H7 (cell line): ENCODE data around the gene VPS9D1. TPM values are rescaled to one million over a fixed set of nuclear protein-coding genes. Genes with fewer than 3 reads are reported as not detected.
"Not testable (repeated sequence)": the region's sequence is repeated elsewhere in the genome, so short reads cannot be mapped to it uniquely, and the experiment has no call there.

ENCODE experiments used
- DNase-seq: peaks from one replicate; pipeline ENCODE4 v3.0.0; 2012
- H3K27me3 ChIP-seq: 2 replicates; pipeline ENCODE4 v1.6.0; 2011; ENCODE audit warnings: mild to moderate bottlenecking, low read length; ENCODE audit not compliant: control insufficient read depth, insufficient read depth
- H3K36me3 ChIP-seq: replicated peaks from 2 replicates; pipeline ENCODE4 v1.5.1; 2011; ENCODE audit warnings: low read length; ENCODE audit not compliant: control insufficient read depth, insufficient read depth
- H3K4me3 ChIP-seq: 2 replicates; pipeline ENCODE4 v1.5.1; 2011; ENCODE audit warnings: low read depth, mild to moderate bottlenecking, control low read depth, low read length, moderate library complexity; ENCODE audit not compliant: insufficient read depth
- total RNA-seq: library from RNA; depleted of rRNA; stranded (reverse); fragments of >200 nt; shearing (Covaris generic); gene quantifications from 2 replicates; pipeline ENCODE4 v1.2.3, GENCODE V29; 2014

VPS9D1 gene
- total RNA-seq, 1 experiment from 2014 or later: 1.9 TPM

DNA sequence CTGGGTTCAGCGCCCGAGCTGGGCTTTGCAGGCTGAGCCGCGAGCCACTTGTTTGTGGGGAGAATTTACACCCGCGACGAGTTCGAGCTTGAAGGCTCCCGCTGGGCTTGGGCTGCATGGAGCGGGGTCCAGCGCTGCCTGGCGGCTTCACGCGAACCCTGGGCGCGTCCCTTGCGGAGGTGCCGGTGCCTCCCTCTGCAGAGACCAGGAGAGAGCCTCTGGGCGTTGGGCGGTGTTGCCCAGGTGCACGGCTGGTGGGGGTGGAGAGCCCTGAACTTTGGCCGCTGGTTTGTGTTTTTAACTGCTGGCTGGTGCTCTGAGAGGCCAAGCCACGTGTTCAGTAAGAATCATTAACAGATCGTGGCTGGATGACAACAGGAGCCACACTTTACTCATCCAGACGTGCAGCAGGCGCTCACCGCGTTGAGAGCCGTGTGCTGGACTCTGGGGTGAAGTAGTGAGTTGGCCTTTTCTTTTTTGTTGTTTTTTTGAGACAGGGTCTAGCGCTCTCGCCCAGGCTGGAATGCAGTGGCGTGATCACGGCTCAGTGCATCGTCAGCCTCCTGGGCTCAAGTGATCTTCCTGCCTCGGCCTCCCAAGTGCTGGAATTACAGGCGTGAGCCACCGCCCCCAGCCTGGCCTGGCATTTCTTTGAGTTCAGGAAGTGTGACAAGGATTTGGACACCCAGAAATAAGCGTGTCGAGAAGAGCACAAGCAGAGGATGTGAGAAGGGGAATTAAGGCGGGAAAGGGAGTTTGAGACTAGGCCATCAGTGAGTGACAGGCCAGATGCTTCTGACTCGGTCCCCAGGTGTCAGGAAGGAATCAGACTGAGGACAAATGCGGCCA is 33.4 kb downstream of the VPS9D1 start:
- DNase-seq: peak; percentile 83
- H3K27me3 ChIP-seq: no peaks in the 10 kb centered on the region
- no peaks in the 10 kb centered on the region; the same call in none of the 2 replicates for H3K36me3 ChIP-seq
- peak overlapping the region; percentile 68 for H3K4me3 ChIP-seq

DNA sequence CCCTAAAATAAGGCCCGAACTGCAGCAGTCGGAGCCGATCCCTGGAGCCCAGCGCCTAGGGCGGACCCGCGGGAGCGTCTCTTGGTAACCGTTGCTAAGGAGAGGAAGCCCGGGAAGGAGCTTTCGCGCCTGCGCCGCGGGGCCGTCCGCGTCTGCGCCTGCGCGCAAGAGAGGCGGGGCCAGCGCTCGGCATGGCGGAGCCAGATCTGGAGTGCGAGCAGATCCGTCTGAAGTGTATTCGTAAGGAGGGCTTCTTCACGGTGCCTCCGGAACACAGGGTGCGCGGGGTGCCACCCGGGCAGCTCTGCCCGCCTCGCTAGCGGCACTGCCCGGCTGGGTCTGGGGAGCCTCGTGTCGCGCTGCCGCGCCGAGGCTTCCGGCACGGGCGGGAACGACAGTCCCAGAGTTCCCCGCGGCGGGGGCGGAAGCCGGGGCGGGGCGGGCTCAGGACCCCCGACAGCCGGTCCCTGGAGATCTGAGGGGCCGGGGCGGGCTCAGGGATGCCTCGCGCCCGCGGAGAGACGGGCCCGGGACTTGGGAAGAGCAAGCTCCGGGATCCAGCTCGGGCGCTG is 34.1 kb downstream of the VPS9D1 start, which contains the start of gene CDK10:
TSS of gene CDK10 (plus strand) at position 170 of the 572 bp plus-strand sequence. CDS start at position 192, 22 bp downstream.
- DNase-seq: peak; percentile 98
- H3K36me3 ChIP-seq: no peaks in the 10 kb centered on the region
- H3K27me3 ChIP-seq: no peaks in the 10 kb centered on the region
- peak within 1 kb of the TSS; percentile 68 for H3K4me3 ChIP-seq

DNA sequence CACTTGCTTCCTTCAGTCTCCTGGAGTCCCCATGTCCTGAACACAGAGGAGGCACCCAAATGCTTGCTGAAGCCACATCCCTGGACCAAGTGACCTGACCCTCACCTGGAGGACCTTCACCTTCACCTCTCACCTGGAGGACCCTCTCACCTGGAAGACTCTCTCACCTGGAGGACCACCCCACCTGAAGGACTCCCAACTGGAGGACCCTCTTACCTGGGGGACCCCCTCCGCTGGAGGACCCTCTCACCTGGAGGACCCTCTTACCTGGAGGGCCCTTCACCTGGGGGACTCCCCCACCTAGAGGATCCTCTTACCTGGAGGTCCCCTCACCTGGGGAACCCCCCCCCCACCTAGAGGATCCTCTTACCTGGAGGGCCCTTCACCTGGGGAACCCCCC is 34.8 kb downstream of the VPS9D1 start:
- no peaks in the 10 kb centered on the region for H3K27me3 ChIP-seq
- no peaks in the 10 kb centered on the region for H3K36me3 ChIP-seq
- DNase-seq: peak; percentile 43
- H3K4me3 ChIP-seq: no peak overlapping the region

DNA sequence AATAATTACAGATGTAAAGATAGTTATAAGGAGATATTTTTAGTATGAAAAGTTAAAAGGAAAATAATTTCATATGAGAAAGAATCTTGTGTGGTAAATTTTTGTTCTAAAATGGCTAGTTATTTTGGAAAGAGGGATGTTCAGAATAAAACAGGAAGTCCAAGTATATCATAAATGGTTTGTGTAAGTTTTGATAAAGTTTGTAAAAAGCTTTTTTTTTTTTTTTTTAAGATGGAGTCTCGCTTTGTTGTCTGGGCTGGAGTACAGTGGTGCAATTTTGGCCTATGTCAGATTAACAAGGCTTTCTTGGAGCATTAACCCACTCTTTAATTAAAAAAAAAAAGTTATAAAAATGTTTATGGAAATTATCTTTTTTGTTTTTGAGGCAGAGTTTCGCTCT is 42.4 kb downstream of the VPS9D1 start:
- no peak for DNase-seq
- no peak overlapping the region for H3K4me3 ChIP-seq
- no peaks in the 10 kb centered on the region for H3K36me3 ChIP-seq
- no peaks in the 10 kb centered on the region for H3K27me3 ChIP-seq

DNA sequence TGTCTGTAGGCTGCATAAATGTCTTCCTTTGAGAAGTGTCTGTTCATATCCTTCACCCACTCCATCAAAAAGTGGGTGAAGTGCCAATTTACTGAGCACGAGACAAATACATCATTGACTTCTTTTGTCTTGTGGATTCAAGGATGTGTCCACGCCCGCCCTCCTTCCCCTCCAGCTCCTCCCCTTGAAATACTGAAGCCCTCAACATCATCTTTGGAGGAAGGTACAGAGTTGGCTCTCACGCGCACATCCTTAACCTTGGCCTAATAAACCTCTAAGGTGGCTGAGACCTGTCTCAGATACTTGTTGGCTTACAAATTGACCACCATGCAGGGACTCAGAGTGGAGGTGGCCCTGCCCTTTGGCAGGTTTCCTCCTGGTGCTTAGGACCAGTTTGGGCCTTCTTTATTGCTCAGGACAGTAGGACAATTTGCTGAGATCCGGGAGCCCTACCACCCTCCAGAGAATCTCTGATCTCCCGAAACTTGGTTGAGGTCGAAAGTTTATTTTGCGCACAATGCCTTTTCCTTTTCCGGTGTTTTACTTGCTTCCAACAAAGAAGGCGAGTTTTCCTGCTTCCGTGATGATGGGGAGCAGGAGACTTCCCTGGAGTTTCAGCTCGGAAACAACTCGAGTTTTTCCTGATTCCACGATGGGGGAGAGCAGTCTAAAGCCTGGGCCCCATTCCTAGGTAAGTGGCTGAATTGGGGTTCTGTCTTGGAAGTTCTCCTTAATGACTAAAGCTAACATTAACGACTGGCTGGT is 48.3 kb downstream of the VPS9D1 start:
- H3K27me3 ChIP-seq: no peaks in the 10 kb centered on the region
- DNase-seq: no peak
- no peak overlapping the region for H3K4me3 ChIP-seq
- H3K36me3 ChIP-seq: no peaks in the 10 kb centered on the region

DNA sequence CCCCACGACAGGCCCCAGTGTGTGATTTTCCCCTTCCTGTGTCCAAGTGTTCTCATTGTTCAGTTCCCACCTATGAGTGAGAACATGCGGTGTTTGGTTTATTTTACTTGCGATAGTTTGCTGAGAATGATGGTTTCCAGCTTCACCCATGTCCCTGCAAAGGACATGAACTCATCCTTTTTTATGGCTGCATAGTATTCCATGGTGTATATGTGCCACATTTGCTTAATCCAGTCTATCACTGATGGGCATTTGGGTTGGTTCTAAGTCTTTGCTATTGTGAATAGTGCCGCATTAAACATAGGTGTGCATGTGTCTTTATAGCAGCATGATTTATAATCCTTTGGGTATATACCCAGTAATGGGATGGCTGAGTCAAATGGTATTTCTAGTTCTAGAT is 49.1 kb downstream of the VPS9D1 start:
- DNase-seq, H3K36me3 ChIP-seq, H3K27me3 ChIP-seq, H3K4me3 ChIP-seq: not testable (repeated sequence)

DNA sequence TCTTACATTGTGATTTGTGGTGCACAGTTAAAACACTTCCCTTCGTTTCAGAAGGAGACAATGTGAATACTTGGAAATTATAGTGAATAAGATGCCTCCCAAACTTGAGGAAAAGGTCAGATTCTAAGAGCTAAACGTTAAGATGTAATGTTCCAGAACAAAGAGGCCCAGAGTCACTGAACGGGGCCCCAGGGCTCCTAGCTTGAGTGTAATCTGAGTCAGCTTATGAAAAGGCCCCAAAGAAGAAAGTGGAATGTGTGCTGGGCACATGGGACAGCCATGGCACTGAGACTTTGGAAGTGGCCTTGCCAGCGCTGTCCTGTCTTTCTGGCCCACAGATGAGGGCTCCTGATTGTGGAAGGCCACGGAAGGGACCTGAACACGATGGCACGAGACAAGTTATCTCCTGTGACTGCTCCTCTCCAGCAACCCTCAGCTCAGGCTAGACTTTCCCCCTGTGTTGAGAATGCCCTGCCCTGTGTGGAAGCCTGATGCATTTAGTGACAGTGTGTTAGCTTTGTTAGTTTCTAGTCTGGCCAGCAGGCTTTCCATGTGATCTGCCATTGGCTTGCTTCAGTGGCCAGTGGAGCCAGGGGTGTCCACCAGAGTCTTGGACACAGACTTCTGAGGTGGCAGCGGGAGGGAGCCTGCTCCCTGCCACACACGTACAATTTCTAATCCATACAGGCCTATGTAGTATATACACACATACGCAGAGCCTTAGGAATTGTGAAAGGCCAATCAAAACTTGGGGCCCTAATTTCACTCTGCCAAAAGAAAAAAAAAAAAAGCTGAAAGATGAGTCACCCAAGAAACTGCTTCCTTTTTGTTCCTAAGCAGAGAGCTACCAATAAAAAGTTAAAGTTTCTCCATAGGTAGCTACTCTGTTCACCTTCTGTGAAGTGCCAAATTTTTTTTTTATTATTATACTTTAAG is 49.9 kb downstream of the VPS9D1 start:
- DNase-seq: no peak
- Histone ChIP-seq H3K27me3 (no peaks in the 10 kb centered on the region), H3K4me3 (no peak overlapping the region), H3K36me3 (no peaks in the 10 kb centered on the region)

DNA sequence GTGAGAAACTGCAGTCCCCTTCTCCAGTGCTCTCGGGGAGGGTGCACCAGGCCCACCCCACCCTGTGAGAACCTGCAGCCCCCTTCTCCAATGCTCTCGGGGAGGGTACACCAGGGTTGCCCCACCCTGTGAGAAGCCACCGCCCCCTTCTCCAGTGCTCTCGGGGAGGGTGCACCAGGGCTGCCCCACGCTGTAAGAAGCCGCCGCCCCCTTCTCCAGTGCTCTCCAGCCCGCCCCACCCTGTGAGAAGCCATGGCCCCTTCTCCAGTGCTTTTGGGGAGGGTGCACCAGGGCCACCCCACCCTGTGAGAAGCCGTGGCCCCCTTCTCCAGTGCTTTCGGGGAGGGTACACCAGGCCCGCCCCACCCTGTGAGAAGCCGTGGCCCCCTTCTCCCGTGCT is 50.9 kb downstream of the VPS9D1 start:
- Histone ChIP-seq H3K36me3 (no peaks in the 10 kb centered on the region), H3K4me3 (no peak overlapping the region), H3K27me3 (no peaks in the 10 kb centered on the region)
- DNase-seq: no peak

DNA sequence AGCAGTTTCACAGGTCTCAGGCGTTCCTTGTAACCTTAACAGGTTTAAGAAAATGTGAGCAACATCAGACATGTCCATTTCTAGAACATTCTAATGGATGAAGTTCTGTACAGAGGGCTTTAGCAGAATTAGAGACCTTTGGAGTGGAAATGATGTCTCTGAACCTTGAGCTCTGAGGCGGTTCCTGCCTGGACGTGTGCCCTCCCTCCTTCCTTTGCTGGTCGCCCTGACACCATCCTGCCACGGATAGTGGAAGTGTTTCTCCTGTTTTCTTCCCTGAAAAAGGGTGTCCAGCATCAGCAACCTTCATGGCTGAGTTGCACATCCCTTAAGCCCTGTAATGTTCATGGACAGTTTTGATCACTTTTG is 51.9 kb downstream of the VPS9D1 start:
- Histone ChIP-seq H3K4me3 (no peak overlapping the region), H3K36me3 (no peaks in the 10 kb centered on the region), H3K27me3 (no peaks in the 10 kb centered on the region)
- DNase-seq: no peak

DNA sequence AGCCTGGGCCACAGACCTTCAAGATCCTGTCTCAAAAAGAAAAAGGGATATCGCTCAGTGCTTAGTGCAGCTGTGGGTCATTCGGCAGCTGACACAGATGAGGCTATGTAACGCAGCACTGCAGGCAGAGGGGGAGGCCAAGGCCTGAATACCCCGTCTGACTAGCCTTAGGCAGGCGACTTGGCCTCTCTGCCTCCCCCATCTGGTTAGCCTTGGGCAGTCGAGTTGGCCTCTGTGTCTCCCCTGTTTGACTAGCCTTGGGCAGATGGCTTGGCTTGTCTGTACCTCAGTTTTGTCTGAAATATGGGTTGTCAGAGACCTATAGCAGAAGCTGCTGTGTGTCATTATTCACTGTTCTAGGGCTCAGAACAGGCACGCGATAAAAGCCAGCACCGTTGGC is 53.1 kb downstream of the VPS9D1 start:
- no peak overlapping the region for H3K4me3 ChIP-seq
- no peaks in the 10 kb centered on the region for H3K27me3 ChIP-seq
- no peaks in the 10 kb centered on the region for H3K36me3 ChIP-seq
- DNase-seq: no peak

DNA sequence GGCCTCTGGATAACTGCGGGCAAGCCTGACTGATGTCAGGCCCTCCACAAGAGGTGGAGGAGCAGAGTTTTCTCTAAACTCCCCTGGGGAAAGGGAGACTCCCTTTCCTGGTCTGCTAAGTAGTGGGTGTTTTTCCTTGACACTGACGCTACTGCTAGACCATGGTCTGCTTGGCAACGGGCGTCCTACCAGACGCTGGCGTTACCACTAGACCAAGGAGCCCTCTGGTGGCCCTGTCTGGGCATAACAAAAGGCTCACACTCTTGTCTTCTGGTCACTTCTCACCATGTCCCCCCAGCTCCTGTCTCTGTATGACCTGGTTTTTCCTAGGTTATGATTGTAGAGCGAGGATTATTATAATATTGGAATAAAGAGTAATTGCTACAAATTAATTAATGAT is 53.7 kb downstream of the VPS9D1 start:
- peak; percentile 54 for DNase-seq
- H3K27me3 ChIP-seq, H3K36me3 ChIP-seq, H3K4me3 ChIP-seq: not testable (repeated sequence)

DNA sequence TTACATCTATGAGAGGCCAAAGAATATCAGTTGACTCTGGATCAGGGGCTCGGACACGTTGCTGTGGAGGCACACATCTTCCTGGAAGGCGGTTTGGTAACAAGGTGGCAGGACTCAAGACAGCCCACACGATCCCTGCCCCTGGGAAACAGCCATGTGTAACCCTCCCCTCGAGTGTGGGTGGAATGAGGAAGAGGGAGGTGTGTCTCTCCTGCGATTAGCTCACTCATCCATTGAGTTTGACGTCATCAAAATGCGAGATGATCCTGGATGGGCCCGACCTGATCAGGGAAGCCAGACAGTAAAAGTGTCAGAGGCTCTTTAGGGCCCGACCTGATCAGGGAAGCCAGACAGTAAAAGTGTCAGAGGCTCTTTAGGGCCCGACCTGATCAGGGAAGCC is 56.5 kb downstream of the VPS9D1 start:
- DNase-seq, H3K36me3 ChIP-seq, H3K4me3 ChIP-seq, H3K27me3 ChIP-seq: not testable (repeated sequence)

DNA sequence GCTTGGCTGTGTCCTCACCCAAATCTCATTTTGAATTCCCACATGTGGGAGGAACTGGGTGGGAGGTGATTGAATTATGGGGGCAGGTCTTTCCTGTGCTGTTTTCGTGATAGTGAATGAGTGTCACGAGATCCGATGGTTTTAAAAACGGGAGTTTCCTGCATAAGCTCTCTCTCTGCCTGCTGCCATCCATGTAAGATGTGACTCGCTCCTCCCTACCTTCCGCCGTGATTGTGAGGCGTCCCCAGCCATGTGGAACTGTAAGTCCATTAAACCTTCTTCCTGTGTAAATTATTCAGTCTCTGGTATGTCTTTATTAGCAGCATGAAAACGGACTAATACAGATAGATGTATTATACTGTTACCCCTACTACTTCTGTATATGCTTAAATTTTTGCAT is 59.5 kb downstream of the VPS9D1 start:
- Histone ChIP-seq H3K36me3 (peaks cover 6% of the 10 kb centered on the region), H3K27me3 (no peaks in the 10 kb centered on the region), H3K4me3 (no peak overlapping the region)
- DNase-seq: no peak

DNA sequence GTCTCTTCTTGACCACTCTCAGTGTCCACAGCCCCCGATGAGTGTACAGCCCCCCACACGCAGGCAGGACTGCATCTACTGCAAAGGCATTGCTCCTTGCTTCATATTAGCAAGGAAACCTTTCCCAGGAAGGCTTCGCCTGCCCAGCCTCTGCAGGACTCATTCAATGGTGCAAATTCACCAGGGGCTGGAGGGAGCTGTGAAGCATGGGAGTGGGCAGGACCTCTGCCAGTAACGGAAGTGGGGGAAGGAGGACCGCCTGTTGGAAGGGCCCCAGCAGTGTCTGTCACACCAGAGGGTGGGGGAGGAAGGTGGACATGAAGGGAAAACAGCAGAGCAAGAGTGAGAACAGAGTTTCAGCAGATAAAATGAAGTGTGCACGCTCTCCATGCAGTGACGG is 60.6 kb downstream of the VPS9D1 start:
- no peak overlapping the region for H3K4me3 ChIP-seq
- no peak for DNase-seq
- peaks cover 6% of the 10 kb centered on the region for H3K36me3 ChIP-seq
- no peaks in the 10 kb centered on the region for H3K27me3 ChIP-seq
